Prostate gland (tissue), 2 donors: Measurements from ENCODE around the gene NABP2. TPM values are rescaled to one million over a fixed set of nuclear protein-coding genes. Genes with fewer than 3 reads are reported as not detected.
"Not testable (repeated sequence)": the region's sequence is repeated elsewhere in the genome, so short reads cannot be mapped to it uniquely, and the experiment has no call there.

Source experiments
- DNase-seq: peaks from one replicate; pipeline ENCODE4 v3.0.0-alpha.2; 2019; ENCODE audit warnings: low spot score
- H3K27ac ChIP-seq, 2 donors: fragments of 200-600 bp; sonication (generic); 2 replicates each; pipeline ENCODE4 v1.5.1; 2017 to 2019
- H3K27me3 ChIP-seq: fragments of 200-600 bp; sonication (generic); replicated peaks from 2 replicates; pipeline ENCODE4 v1.5.1; 2019; ENCODE audit not compliant: insufficient read depth
- H3K36me3 ChIP-seq, 2 donors: fragments of 200-600 bp; sonication (generic); 1 replicate in 1 of 2; 2 replicates in 1 of 2; pipeline versions ENCODE4 v1.5.1 to v1.8.1; 2017 to 2019
- H3K4me1 ChIP-seq: fragments of 200-600 bp; sonication (generic); replicated peaks from 2 replicates; pipeline ENCODE4 v1.5.1; 2019
- H3K4me3 ChIP-seq, 2 donors: fragments of 200-600 bp; sonication (generic); 2 replicates each; pipeline ENCODE4 v1.5.1; 2017 to 2019
- H3K9me3 ChIP-seq: fragments of 200-600 bp; sonication (generic); 2 replicates; pipeline ENCODE4 v1.5.1; 2017
- CTCF ChIP-seq, 4 experiments: fragments of 200-600 bp in 2 of 4; fragments of 450-650 bp in 2 of 4; sonication (generic) in 2 of 4; IDR thresholded peaks; 1 replicate in 3 of 4; 2 replicates in 1 of 4; pipeline ENCODE4 v1.5.1; 2016 to 2019; ENCODE audit warnings: antibody characterized with exemption in 4 of 4, mild to moderate bottlenecking in 2 of 4, moderate library complexity in 2 of 4
- POLR2A ChIP-seq: fragments of 450-650 bp; IDR thresholded peaks from one replicate; pipeline ENCODE4 v1.6.1; 2016; ENCODE audit warnings: antibody characterized with exemption, mild to moderate bottlenecking
- POLR2AphosphoS5 ChIP-seq: sonication (generic); formaldehyde crosslinking; IDR thresholded peaks from one replicate; pipeline ENCODE4 v1.6.1; 2017; ENCODE audit warnings: antibody characterized with exemption
- WGBS: methylation state at CpG from one replicate; pipeline ENCODE4 v1.1.5; 2018; 5-methylcytosine and 5-hydroxymethylcytosine counted together
- intact Hi-C: fragments of 100-400 bp; cut with DNase I; formaldehyde crosslinking; loops from one replicate; pipeline ENCODE4 v1.14.2; 2022
- total RNA-seq, 2 donors: library from RNA; depleted of rRNA; stranded (reverse); fragments of >200 nt; gene quantifications; one replicate each; pipeline ENCODE4 v1.1.0, GENCODE V29; 2016

Gene NABP2
- total RNA-seq, 2 donors from 2014 or later: 21.4 to 33.2 TPM

GRCh38 chr12:56266693-56267442 is 42.7 kb downstream of the NABP2 start, which contains the start of gene COQ10A:
TSS of gene COQ10A (plus strand) at chr12:56266942. CDS start at chr12:56267119, 177 bp downstream.
- intact Hi-C loops: no loop called here
- DNase-seq: peak; percentile 90
- Histone ChIP-seq H3K36me3 (no peaks in the 10 kb centered on the region), H3K9me3 (no peaks in the 10 kb centered on the region), H3K27ac (peak within 1 kb of the TSS; percentile 91 to 93), H3K4me3 (peak within 1 kb of the TSS; percentile 56 to 75), H3K4me1 (peaks cover 4% of the 10 kb centered on the region), H3K27me3 (no peaks in the 10 kb centered on the region)
- TF ChIP-seq CTCF (IDR thresholded peaks at IDR 0.05) (peak; percentile 25 to 85 (median 70)), POLR2AphosphoS5 (peak; percentile 92), POLR2A (peak; percentile 81)
- WGBS: under 1% methylated on average over 59 of the region's 68 CpGs

GRCh38 chr12:56267443-56268071 is 43.4 kb downstream of the NABP2 start:
- DNase-seq: no peak

GRCh38 chr12:56271031-56271430 is 46.9 kb downstream of the NABP2 start:
- no peak overlapping the region for H3K27ac ChIP-seq
- intact Hi-C loops: no loop called here

More at GRCh38 chr12:56267443-56268071, 43.4 kb downstream of the NABP2 start:
- Histone ChIP-seq H3K4me3 (peak overlapping the region; percentile 56 to 75), H3K36me3 (no peaks in the 10 kb centered on the region), H3K27me3 (no peaks in the 10 kb centered on the region), H3K27ac (peak overlapping the region; percentile 91 to 93), H3K4me1 (peaks cover 4% of the 10 kb centered on the region), H3K9me3 (no peaks in the 10 kb centered on the region)
- 27% methylated on average over 21 of the region's 21 CpGs for WGBS
- TF ChIP-seq CTCF (IDR thresholded peaks at IDR 0.05): no peak
- intact Hi-C loops: no loop called here

GRCh38 chr12:56272468-56272867 is 48.3 kb downstream of the NABP2 start:
- H3K27ac ChIP-seq, DNase-seq, H3K27me3 ChIP-seq, H3K4me3 ChIP-seq, H3K4me1 ChIP-seq, intact Hi-C loops, H3K9me3 ChIP-seq: not testable (repeated sequence)
- WGBS: 85% methylated on average over 2 of the region's 2 CpGs
- peaks cover 5 to 12% of the 10 kb centered on the region in 2 donors for H3K36me3 ChIP-seq

More at GRCh38 chr12:56271031-56271430, 46.9 kb downstream of the NABP2 start:
- 21% methylated on average over 1 of the region's 1 CpG for WGBS
- peak in 1 of 4 experiments; percentile 16 for TF ChIP-seq CTCF (IDR thresholded peaks at IDR 0.05)
- no peak for TF ChIP-seq POLR2AphosphoS5
- no peaks in the 10 kb centered on the region for H3K9me3 ChIP-seq
- no peak for DNase-seq
- H3K27me3 ChIP-seq: no peaks in the 10 kb centered on the region
- H3K36me3 ChIP-seq: peaks cover 5 to 12% of the 10 kb centered on the region in 2 donors
- H3K4me3 ChIP-seq: no peak overlapping the region
- peaks cover 4% of the 10 kb centered on the region for H3K4me1 ChIP-seq

- no peaks in the 10 kb centered on the region for H3K27me3 ChIP-seq
- TF ChIP-seq POLR2AphosphoS5 (no peak), POLR2A (no peak), CTCF (IDR thresholded peaks at IDR 0.05) (no peak)
- H3K36me3 ChIP-seq: peaks cover 12 to 16% of the 10 kb centered on the region in 2 donors
- no peak for DNase-seq
- no peak overlapping the region for H3K4me3 ChIP-seq
- WGBS: 94% methylated on average over 2 of the region's 2 CpGs
- no peaks in the 10 kb centered on the region for H3K9me3 ChIP-seq
- H3K4me1 ChIP-seq: no peaks in the 10 kb centered on the region
- intact Hi-C loops: no loop called here
- H3K27ac ChIP-seq: no peak overlapping the region
Observed at GRCh38 chr12:56274299-56274698, 50.2 kb downstream of the NABP2 start.
